ENCODE data around the gene VWA3B.

The VWA3B gene

GRCh38 chr2:98158305-98158704, 71.3 kb downstream of the VWA3B start:
- in situ Hi-C loops (cut with HindIII; ENCODE audit: low pct_ligation_motif_present, low pct_unique_long_range_greater_than_20kb, low sequenced_read_pairs), result no loop called here

GRCh38 chr2:98160554-98160953, 73.6 kb downstream of the VWA3B start:
- no peak for DNase-seq
- in situ Hi-C loops (cut with HindIII; ENCODE audit: low pct_ligation_motif_present, low pct_unique_long_range_greater_than_20kb, low sequenced_read_pairs), result no loop called here

More at GRCh38 chr2:98158305-98158704, 71.3 kb downstream of the VWA3B start:
- no peak for DNase-seq

GRCh38 chr2:98161186-98161585, 74.2 kb downstream of the VWA3B start:
- in situ Hi-C loops (cut with HindIII; ENCODE audit: low pct_ligation_motif_present, low pct_unique_long_range_greater_than_20kb, low sequenced_read_pairs), result no loop called here
- DNase-seq, result no peak

GRCh38 chr2:98164256-98164655, 77.3 kb downstream of the VWA3B start:
- DNase-seq, result no peak
- in situ Hi-C loops (cut with HindIII; ENCODE audit: low pct_ligation_motif_present, low pct_unique_long_range_greater_than_20kb, low sequenced_read_pairs), result no loop called here

- in situ Hi-C loops (cut with HindIII; ENCODE audit: low pct_ligation_motif_present, low pct_unique_long_range_greater_than_20kb, low sequenced_read_pairs), result no loop called here
- DNase-seq, result no peak
These were observed 78.6 kb downstream of the VWA3B start for GRCh38 chr2:98165516-98166071.

- DNase-seq, result no peak
- in situ Hi-C loops (cut with HindIII; ENCODE audit: low pct_ligation_motif_present, low pct_unique_long_range_greater_than_20kb, low sequenced_read_pairs), result no loop called here
These were observed 80.9 kb downstream of the VWA3B start for GRCh38 chr2:98167916-98168315.

GRCh38 chr2:98170076-98170475, 83.1 kb downstream of the VWA3B start:
- DNase-seq, result no peak
- in situ Hi-C loops (cut with HindIII; ENCODE audit: low pct_ligation_motif_present, low pct_unique_long_range_greater_than_20kb, low sequenced_read_pairs), result no loop called here

GRCh38 chr2:98172150-98172765, 85.3 kb downstream of the VWA3B start:
- no peak for DNase-seq
- in situ Hi-C loops (cut with HindIII; ENCODE audit: low pct_ligation_motif_present, low pct_unique_long_range_greater_than_20kb, low sequenced_read_pairs), result no loop called here

- DNase-seq, result no peak
- in situ Hi-C loops (cut with HindIII; ENCODE audit: low pct_ligation_motif_present, low pct_unique_long_range_greater_than_20kb, low sequenced_read_pairs), result no loop called here
These were observed 86.0 kb downstream of the VWA3B start for GRCh38 chr2:98172951-98173350.

- no peak for DNase-seq
- in situ Hi-C loops (cut with HindIII; ENCODE audit: low pct_ligation_motif_present, low pct_unique_long_range_greater_than_20kb, low sequenced_read_pairs), result no loop called here
These were observed 88.8 kb downstream of the VWA3B start for GRCh38 chr2:98175811-98176210.

- in situ Hi-C loops (cut with HindIII; ENCODE audit: low pct_ligation_motif_present, low pct_unique_long_range_greater_than_20kb, low sequenced_read_pairs), result no loop called here
- DNase-seq, result no peak
These were observed 90.3 kb downstream of the VWA3B start for GRCh38 chr2:98177286-98177685.

GRCh38 chr2:98177986-98178385, 91.0 kb downstream of the VWA3B start:
- in situ Hi-C loops (cut with HindIII; ENCODE audit: low pct_ligation_motif_present, low pct_unique_long_range_greater_than_20kb, low sequenced_read_pairs), result no loop called here
- DNase-seq, result no peak

- DNase-seq, result no peak
- in situ Hi-C loops (cut with HindIII; ENCODE audit: low pct_ligation_motif_present, low pct_unique_long_range_greater_than_20kb, low sequenced_read_pairs), result no loop called here
These were observed 93.5 kb downstream of the VWA3B start for GRCh38 chr2:98180456-98180855.

- in situ Hi-C loops (cut with HindIII; ENCODE audit: low pct_ligation_motif_present, low pct_unique_long_range_greater_than_20kb, low sequenced_read_pairs), result no loop called here
- no peak for DNase-seq
These were observed 94.4 kb downstream of the VWA3B start for GRCh38 chr2:98181346-98181745.

- DNase-seq, result no peak
- in situ Hi-C loops (cut with HindIII; ENCODE audit: low pct_ligation_motif_present, low pct_unique_long_range_greater_than_20kb, low sequenced_read_pairs), result no loop called here
These were observed 98.8 kb downstream of the VWA3B start for GRCh38 chr2:98185801-98186200.

GRCh38 chr2:98187194-98187593, 100.2 kb downstream of the VWA3B start:
- DNase-seq, result no peak
- in situ Hi-C loops (cut with HindIII; ENCODE audit: low pct_ligation_motif_present, low pct_unique_long_range_greater_than_20kb, low sequenced_read_pairs), result no loop called here

- in situ Hi-C loops (cut with HindIII; ENCODE audit: low pct_ligation_motif_present, low pct_unique_long_range_greater_than_20kb, low sequenced_read_pairs), result no loop called here
- no peak for DNase-seq
These were observed 101.5 kb downstream of the VWA3B start for GRCh38 chr2:98188351-98189046.

- DNase-seq, result no peak
- in situ Hi-C loops (cut with HindIII; ENCODE audit: low pct_ligation_motif_present, low pct_unique_long_range_greater_than_20kb, low sequenced_read_pairs), result no loop called here
These were observed 104.9 kb downstream of the VWA3B start for GRCh38 chr2:98191883-98192282.

- in situ Hi-C loops (cut with HindIII; ENCODE audit: low pct_ligation_motif_present, low pct_unique_long_range_greater_than_20kb, low sequenced_read_pairs), result no loop called here
These were observed 114.6 kb downstream of the VWA3B start for GRCh38 chr2:98201576-98201975.

GRCh38 chr2:98205889-98206288, 118.9 kb downstream of the VWA3B start:
- no peak for DNase-seq
- in situ Hi-C loops (cut with HindIII; ENCODE audit: low pct_ligation_motif_present, low pct_unique_long_range_greater_than_20kb, low sequenced_read_pairs), result no loop called here

More at GRCh38 chr2:98201576-98201975, 114.6 kb downstream of the VWA3B start:
- DNase-seq, result no peak
